GM12892 (cell line): Measurements from ENCODE around the gene TRAF3.

Experiments used
- POLR2A ChIP-seq: IDR thresholded peaks from 2 replicates; pipeline ENCODE4 v1.6.1; 2011; ENCODE audit warnings: low read depth, low read length, control low read depth
- POLR2AphosphoS5 ChIP-seq: IDR thresholded peaks from 2 replicates; pipeline ENCODE4 v1.6.1; 2011; ENCODE audit warnings: low read depth, low read length, control low read depth

GRCh38 chr14:102823546-102823945 lies 46.3 kb downstream of the TRAF3 start:
- TF ChIP-seq POLR2AphosphoS5: no peak
- no peak for TF ChIP-seq POLR2A
